DMS53 treated with DMSO at 0.1 percent for 48 hours (cell line): ENCODE measurements around the gene RPS27A.
A peak's percentile ranks its signal among the peaks of the same experiment; 100 is the strongest.
"Not testable (repeated sequence)": the region's sequence is repeated elsewhere in the genome, so short reads cannot be mapped to it uniquely, and the experiment has no call there.

ENCODE experiments used
- DNase-seq: peaks from one replicate; lab custom pipeline; 2025; ENCODE audit not compliant: unreplicated experiment; lab: John Stamatoyannopoulos, UW

Gene RPS27A

DNA sequence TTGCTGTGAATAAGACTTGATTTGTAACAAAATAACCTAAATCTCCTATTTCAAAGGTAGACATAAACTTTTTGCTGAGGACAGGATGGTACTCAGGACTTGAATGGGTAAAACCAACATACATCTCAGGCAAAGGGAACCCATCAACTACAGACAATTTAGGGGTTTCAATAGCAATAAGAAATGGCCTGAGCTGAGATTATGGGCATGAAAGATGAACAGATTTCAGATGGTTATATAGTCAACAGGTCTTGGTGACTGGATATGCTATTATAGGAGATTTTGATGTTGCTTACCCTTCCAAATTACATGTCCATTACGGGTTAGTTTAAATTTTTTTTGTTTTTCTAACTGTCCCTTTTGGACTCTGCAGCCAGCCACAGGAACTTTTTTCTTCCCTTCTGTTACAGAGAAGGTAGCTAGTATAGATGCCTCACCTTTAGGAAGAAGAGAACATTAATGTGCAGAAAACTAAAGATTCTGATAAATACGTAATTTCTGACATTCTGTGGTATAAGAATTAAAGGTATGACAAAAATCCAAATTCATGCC is 4.6 kb downstream of the RPS27A start:
- no peak for DNase-seq

DNA sequence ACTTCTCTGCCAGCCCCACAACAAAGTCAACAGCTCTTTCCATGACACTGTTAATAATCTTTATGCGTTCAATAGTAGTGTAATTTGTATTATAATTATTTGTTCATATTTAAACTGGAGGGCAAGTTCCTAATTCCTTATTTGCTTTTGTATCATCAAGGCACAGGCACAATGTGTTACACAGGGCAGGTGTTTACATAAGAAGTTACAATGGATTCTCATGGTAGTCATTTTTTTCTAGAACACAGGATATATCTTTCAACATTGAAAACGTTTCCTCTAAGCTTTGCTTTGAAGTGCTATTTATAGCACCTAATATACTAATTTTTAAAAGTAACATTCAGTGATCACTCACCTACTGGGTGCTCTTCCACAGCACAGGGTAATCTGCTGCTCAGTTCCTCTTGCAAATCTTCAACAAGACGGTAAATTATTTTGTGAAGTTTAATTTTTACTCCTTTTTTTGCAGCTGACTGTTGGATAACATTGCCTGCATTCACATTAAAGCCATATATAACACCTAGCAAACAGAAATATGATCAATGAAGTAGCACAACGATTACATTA is 7.3 kb downstream of the RPS27A start:
- peak; percentile 82 for DNase-seq

DNA sequence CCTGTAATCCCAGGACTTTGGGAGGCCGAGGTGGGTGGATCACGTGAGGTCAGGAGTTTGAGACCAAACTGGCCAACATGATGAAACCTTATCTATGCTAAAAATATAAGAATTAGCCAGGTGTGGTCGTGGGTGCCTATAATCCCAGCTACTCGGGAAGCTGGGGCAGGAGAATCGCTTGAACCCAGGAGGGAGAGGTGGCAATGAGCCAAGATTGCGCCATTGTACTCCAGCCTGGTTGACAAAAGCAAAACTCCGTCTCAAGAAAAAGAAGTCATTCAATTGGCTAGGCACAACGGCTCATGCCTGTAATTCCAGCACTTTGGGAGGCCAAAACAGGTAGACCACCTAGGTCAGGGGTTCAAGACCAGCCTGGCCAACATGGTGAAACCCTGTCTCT is 9.1 kb downstream of the RPS27A start:
- not testable (repeated sequence) for DNase-seq

DNA sequence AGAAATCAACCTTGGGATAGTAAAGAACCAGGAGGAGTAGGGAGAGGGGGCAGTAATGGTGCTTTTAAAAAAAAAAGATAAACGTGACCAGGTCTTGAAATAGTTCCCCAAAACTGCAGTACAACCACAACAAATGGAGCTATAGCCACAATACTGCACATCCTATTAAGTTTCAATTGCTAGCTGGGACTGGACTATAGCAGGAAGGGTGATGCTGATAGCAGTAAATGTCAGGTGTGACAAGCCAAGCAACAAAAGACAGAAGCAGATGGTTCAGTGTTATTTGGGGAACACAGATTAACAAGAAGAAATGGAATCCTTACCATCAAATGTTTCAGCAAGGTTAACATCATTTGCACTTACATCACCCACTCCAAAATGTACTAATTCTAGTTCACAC is 10.1 kb downstream of the RPS27A start:
- no peak for DNase-seq

DNA sequence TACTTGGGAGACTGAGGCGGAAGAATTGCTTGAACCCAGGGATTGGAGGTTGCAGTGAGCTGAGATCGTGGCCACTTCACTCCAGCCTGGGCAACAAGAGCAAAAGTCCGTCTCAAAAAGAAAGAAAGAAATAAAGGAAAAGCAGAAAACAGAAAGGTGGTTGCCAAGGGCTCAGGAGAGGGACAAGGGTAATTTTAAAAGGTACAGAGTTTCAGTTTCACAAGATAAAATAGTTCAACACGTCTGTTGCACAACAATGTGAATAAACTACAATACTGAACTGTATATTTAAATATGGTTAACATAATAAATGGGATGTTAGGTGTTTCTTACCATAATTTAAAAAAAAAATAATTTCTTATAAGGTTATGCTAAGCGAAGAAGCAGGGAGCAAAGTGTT is 12.9 kb downstream of the RPS27A start:
- DNase-seq, result no peak

DNA sequence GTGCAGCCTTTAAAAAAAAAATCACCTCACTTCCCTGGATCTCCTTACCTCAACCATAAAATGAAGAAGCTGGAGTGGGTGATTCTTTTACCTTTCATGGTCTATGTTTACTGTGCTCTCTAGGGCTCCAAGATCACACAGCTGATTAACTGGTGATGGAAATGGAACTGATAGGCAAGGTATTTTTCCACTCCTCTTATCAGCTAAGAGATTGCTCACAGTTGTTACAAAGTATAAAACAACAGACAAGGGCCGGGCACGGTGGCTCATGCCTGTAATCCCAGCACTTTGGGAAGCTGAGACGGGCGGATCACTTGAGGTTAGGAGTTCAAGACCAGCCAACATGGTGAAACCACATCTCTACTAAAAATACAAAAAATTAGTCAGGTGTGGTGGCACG is 14.5 kb downstream of the RPS27A start:
- no peak for DNase-seq

DNA sequence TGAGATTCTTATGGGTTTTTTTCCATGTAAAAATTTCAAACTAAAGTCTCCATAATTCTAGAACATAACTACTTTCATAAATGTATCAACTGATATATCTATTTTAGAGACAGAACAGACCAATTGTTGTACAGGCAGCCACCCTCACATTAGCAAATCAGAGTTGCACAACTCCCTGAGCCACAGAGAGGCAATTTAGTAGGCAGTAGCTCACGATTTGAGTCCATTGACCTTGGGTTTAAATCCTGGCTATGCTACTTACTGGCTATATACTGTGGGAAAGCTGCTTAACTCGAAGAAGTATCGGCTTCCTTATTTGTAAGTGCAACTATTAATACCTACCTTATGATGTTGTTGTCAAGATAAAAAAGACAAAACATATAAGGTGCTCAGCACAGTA is 20.3 kb downstream of the RPS27A start:
- no peak for DNase-seq

DNA sequence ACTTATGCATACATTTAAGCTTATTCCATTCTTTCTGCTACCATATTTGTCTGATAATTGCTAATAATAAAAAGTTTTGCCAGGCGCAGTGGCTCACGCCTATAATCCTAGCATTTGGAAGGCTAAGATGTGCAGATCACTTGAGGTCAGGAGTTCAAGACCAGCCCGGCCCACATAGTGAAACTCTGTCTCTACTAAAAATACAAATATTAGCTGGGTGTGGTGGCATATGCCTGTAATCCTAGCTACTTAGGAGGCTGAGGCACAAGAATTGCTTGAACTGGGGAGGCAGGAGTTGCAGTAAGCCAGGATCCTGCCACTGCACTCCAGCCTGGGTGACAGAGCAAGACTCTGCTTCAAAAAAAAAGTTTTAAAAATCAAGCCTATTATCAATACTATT is 27.1 kb downstream of the RPS27A start:
- DNase-seq, result not testable (repeated sequence)

DNA sequence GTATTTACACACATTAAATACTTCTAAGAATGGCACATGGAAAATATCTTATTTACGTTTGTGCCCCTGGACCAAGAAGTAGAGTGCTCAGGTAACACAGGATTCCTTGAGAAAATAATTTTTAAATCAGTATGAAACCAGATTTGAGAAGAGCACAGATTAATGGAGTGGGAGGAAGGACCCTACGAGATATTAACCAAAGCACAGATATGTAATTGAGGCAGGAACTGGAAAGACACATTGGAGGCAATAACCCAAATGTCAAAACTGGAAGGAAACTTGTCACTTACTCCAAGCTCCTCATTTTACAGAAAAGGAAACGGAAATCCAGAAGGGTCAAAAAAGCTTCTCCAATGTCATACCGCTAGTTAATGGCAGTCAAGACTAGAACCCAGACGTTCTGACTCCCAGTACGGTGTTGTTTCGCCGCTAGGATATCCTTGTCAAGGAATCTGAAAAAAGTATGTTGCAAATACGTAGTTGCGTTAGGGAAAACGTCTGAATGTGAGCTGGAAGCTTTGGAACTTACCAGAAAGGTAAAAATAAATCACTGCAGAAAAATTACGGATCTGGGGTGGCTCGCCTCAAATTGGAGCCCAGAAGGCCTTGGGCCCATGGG is 35.9 kb downstream of the RPS27A start:
- DNase-seq, result no peak

DNA sequence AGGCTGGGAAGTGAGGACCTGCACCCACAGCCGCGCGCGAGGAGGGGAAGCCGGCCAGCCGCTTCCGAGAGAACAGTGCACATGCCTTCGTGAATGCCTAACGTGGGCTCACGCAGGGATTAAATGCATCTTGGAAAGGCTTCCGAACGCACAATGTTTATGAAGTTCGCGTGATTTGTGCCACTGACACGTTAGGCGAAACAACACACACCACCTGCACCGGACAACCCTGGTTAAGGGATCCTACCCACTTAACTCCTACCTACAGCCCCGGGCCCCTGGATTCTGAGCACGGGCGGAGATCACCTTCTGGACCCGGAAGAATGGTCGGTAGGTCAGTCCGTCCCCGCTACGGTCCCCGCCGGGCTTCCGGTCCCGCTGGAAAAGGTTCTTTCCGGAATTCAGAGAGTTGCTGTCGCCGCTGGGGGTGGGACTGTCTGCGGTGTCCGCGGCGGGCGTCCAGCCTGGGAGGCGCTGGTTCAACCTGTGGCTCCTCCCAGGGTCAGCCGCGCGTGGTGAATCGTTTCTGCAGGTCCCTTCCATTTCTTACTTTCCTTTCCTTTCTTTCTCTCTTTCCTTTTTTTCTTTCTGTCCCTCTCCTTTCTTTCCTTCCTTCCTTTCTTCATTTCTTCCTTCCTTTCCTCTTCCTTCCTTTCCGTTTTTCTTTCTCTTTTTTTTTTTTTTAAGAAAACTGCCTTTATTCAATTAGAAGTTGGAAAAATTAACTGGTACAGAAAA is 36.6 kb downstream of the RPS27A start, which contains the start of gene MTIF2:
Gene MTIF2, minus strand, starts transcription at position 325 of the 738 bp plus-strand sequence. CDS start 5,373 bp downstream, outside the sequence.
- DNase-seq, result peak; percentile 93

DNA sequence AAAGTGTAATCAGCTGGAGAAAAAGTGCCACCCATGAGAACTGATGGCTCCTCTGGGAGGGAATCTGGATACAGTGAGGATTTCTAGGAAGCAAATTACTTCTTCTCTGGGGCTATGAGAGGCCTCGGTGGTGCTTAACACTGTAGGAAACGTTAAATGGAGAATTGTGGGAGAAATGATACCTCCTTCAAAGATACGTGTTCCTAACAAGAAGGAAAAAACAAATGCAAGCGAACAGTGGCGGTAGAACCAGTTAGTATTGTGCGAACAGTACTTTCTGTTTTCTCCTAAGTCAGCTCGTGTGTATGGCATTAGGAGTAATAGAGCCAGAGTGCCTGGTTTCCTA is 37.1 kb downstream of the RPS27A start:
- DNase-seq, result peak; percentile 10

DNA sequence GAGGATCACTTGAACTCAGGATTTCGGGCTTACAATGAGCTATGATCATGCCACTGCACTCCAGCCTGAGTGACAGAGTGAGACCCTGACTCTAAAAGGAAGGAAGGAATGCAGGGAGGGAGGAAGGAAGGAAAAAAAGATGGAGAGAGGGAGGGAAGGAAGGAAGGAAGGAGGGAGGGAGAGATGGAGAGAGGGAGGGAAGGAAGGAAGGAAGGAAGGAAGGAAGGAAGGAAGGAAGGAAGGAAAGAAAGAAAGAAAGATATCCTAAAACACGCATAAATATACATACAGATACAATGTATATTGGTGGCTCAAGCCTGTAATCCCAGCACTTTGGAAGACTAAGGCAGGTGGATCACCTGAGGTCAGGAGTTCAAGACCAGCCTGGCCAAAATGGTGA is 41.9 kb downstream of the RPS27A start:
- not testable (repeated sequence) for DNase-seq

DNA sequence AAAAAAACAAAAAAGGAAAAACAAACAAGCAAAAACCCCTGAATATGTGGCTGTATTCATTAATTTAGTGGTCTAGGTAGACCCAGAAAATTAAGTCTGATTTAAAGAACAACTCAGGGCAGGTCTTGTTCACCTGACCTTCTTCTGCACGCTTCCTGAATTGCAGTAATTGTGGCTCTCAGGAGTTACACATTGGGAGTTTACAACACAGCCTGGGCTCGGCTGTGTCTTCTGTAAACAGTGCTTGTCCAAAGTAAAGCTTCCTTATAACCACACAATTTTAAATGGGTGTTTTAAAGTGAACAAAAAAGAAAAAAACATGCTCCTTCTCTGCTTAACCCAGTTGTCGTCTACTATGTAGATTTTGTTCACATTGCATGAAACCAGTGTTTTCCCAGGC is 44.8 kb downstream of the RPS27A start:
- no peak for DNase-seq

DNA sequence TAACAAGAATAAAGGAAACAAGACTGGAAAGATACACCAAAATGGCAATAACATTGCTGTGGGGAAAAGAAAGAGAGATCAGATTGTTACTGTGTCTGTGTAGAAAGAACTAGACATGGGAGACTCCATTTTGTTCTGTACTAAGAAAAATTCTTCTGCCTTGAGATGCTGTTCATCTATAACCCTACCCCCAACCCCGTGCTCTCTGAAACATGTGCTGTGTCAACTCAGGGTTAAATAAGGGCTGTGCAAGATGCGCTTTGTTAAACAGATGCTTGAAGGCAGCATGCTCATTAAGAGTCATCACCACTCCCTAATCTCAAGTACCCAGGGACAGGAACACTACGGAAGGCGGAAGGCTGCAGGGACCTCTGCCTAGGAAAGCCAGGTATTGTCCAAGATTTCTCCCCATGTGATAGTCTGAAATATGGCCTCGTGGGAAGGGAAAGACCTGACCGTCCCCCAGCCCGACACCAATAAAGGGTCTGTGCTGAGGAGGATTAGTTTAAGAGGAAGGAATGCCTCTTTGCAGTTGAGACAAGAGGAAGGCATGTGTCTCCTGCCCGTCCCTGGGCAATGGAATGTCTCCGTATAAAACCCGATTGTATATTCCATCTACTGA is 46.8 kb downstream of the RPS27A start:
- DNase-seq, result not testable (repeated sequence)

DNA sequence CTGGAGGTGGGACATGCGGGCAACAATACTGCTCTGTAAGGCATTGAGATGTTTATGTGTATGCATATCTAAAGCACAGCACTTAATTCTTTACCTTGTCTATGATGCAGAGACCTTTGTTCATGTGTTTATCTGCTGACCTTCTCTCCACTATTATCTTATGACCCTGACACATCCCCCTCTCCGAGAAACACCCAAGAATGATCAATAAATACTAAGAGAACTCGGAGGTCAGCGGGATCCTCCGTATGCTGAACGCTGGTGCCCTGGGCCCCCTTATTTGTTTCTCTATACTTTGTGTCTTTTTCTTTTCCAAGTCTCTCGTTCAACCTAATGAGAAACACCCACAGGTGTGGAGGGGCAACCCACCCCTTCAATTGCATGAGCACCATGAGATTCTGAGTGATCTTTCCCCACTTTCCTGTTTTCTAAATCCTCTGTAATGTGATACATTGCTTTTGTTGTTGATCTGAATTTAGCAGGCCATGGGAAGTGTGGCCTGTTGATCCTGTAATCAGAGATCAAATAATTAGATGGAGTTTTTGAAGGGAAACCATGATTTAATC is 47.5 kb downstream of the RPS27A start:
- DNase-seq, result not testable (repeated sequence)

DNA sequence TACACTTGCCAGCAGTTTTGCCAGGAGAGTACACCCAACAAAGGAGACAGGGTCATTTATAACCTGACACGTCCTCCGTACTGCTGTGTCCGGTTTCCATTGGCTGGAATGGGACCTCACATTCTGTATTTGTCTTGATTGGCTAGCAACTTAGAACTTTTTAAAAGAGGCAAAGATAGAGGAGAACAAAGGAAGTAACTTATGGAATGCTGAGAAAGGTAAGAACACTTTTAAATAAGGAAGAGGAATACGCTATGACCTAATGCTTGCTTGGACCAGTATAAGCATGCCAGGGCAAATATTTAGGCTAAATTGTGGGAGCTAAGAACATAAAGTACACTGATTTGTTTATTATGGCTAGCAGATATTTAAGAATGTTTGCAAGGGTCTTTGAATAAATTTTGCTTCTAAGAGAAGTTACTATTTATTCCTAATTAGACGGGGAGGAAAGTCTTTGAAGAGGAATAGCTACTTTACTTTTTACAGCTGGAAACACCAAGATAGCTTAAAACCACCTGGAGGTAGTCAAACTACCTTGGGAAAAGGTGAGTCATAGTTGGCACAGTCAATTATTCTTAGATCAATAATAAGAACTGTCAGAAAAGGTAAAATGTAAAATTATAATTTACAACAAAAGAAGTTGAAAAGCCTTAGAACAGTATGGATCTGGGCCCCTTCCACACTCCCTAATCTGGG is 48.5 kb downstream of the RPS27A start:
- not testable (repeated sequence) for DNase-seq

DNA sequence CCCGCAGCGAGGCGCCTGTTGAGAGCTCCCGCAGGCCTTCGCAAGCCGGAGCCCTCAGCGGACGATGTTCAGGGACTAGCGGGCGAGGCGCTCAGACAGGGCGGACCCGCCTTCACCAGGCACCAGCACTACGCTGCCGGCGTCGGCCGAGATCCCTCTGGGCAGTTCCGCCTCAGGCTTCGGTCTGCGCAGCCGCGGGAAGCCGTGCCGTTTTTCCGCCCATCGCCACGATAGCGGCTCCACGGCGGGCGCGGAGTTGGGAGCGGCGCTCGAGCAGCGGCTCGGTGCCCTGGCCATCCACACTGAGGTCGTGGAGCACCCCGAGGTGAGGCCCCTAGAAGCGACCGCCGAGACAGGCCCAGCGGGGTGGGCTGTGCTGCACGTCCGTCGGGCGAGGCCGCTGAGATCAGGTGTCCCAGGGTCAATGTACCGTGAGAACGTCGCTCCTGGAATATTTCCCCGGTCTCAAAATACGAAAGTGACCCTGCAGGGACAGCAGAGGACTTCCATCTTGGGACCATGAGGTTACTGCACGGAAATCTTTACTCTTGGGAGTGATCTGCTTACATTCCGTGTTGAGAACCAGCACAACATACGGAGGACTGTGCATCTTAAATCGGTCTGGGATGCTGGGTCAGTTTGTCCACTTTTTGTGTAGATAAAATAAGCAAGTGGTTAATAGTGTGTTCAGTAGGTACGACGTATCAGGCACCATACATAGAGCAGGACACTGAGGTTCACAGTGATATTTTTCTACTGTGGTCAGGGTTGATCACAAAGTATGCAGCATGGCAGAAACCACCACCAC is 49.8 kb downstream of the RPS27A start:
- DNase-seq, result peak; percentile 90

DNA sequence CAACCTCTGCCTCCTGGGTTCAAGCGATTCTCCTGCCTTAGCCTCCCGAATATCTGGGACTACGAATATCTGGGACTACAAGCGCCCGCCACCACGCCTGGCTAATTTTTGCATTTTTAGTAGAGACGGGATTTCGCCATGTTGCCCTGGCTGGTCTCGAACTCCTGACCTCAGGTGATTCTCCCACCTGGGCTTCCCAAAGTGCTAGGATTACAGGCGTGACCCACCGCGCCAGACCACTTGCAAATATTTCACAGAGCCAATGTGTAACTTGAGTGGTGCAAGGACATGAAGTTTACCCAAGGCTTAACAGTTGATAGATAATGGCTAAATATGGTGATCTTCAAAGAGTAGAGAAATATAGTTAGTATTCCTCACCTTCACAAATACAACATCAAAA is 50.6 kb downstream of the RPS27A start:
- DNase-seq, result no peak
